HG02798 (cell line): Measurements from ENCODE around the gene DNMBP.
"Not testable (repeated sequence)": the region's sequence is repeated elsewhere in the genome, so short reads cannot be mapped to it uniquely, and the experiment has no call there.

Source experiments
- ATAC-seq: cut with Tn5 transposase; IDR thresholded peaks from one replicate; pipeline ENCODE4 v1.9.1; 2021; ENCODE audit warnings: mild to moderate bottlenecking; ENCODE audit not compliant: unreplicated experiment, poor library complexity

DNMBP gene

GRCh38 chr10:99993701-99994689, 15.8 kb downstream of the DNMBP start:
- ATAC-seq: peak; percentile 76

DNA sequence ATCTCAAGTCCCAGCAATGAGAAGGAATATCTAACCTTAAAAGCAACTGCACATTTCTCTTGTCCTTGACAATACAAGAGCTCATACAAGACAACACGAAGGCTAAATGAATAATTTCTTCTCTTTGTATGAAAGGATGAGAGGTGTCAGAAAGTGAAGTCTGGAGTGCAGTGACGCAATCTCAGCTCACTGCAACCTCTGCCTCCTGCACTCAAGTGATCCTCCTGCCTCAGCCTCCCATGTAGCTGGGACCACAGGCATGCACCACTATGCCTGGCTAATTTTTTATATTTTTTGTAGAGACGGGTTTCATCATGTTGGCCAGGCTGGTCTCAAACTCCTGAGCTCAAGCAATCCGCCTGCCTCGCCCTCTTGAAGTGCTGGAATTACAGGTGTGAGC, 24.1 kb downstream of the DNMBP start:
- not testable (repeated sequence) for ATAC-seq

DNA sequence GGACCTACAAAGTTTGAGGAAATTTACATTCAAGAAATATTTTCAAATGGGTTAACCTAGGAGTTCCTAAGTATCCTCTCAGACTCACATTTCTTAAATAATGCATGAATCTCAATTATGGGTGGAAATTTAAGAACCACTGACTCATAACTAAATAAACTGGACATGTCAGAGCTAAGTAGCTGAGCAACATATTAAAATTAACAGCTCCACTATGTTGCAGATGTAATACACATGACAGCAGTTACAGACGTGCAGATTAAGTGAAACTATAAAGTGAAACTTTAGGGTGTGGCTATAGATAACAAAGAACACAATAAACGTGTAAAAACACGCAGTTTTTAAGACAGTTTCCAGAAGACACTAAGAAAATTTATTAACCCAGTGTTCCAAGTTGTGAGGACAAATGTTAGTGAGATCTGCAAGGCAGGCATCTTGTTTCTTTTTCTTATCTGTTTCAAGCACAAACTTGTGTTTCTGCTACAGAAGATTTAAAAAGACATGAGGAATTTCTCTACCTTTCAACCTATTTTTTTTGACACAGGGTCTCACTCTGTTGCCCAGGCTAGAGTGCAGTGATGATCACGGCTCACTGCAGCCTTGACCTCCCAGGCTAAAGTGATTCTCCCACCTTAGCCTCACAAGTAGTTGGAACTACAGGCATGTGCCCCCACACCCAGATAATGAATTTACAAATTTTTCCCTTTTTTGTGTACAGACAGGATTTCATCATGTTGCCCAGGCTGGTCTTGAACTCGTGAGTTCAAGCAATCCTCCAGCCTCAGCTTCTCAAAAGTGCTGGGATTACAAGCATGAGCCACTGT, 25.3 kb downstream of the DNMBP start:
- no peak for ATAC-seq

DNA sequence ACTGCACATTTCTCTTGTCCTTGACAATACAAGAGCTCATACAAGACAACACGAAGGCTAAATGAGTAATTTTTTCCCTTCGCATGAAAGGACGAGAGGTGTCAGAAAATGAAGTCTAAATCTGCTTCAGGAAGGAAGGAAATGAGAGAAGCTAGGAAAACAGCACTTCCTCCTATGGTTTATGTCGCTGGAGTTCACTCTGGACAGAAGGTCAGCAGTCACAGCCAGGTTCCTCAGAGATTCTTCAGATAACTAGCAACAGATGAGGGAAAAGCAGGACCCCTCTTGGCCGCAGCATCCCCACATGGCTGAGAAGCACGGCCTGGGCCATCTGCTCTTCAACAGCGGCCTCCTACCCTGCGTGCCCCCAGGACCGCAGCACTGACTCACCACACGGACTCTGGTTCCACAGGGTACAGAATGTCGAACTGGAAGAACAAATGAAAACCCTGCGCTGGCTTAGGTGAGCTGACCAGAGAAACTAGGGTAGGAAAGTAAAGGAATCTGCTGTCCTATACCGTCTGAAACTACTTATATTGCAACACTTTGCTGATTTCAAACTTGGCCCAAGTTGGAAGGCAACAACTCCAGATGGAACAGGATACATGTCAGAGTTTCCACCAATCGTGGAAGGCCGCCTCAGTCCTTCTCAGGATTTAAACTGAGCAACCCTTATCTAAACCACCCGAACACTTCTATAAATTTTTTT, 26.3 kb downstream of the DNMBP start:
- ATAC-seq: no peak

DNA sequence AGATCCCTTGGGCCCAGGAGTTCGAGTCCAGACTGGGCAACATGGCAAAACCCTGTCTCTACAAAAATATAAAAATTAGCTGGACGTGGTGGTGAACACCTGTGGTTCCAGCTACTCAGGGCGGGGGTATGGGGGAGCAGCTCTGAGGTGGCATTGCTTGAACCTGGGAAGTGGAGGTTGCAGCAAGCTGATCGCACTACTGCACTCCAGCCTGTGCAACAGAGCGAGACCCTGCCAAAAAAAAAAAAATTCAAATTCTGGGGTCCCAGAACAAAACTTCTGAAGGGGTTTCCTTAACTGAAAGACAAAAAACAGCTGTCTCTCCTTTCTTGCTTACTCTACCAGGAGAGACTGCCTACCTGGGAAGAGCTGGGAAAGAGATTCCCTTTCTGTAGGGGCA, 27.0 kb downstream of the DNMBP start:
- ATAC-seq: no peak

GRCh38 chr10:99981581-99982199, 28.1 kb downstream of the DNMBP start:
- no peak for ATAC-seq

- no peak for ATAC-seq
Measured at GRCh38 chr10:99979066-99979685, 30.6 kb downstream of the DNMBP start.

DNA sequence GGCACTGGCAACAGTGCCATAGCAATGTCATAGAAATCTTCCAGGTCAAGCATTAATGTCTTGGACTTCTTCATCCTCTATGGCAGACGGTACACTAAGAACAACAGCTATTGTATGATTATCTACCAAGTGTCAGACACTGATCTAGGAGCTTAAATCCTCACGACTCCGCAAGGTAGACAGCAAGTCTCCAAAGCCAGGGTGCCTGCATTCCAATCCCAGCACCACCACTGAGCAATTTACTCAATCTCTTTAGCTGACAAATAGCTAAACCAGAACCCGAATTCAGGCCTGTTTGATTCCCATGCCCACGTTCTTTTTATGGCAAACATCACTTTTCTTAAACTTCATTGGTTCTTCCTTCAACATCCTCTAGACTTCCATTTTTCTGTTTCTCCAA, 31.8 kb downstream of the DNMBP start:
- no peak for ATAC-seq

DNA sequence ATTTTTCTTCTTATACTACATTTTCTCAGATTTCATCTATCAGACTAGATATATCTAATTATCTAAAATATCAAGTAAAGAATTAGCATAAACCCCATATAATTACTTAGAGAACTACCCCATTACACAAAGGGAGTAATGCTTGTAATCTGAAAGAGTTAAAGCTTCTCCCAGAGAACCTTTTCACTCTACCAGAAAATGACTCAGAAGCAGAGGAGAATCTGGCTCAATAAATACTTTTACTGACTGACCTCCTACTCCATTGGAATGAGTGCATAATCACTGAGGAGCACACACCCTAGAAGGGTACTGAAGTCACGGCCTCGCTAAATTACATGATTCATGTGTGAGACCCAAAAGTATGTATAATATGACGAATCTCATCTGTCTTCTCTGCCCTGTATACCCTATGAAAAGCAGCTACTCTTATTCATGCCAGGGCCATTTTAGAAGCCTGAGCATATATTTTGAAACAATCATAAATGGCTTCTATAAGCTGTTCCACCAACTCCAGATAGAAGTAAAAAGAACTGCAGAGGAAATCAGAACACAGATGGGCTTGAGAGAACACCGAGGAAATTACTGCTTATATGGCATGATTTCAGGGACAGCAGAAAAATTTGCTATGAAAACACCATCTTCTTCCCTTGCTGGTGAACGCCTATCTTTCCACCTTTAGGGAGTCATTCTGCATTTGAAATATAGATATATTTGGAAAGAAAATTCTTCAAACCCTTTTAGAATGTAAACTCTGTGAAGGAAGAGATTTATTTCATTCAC, 32.7 kb downstream of the DNMBP start:
- ATAC-seq: no peak

DNA sequence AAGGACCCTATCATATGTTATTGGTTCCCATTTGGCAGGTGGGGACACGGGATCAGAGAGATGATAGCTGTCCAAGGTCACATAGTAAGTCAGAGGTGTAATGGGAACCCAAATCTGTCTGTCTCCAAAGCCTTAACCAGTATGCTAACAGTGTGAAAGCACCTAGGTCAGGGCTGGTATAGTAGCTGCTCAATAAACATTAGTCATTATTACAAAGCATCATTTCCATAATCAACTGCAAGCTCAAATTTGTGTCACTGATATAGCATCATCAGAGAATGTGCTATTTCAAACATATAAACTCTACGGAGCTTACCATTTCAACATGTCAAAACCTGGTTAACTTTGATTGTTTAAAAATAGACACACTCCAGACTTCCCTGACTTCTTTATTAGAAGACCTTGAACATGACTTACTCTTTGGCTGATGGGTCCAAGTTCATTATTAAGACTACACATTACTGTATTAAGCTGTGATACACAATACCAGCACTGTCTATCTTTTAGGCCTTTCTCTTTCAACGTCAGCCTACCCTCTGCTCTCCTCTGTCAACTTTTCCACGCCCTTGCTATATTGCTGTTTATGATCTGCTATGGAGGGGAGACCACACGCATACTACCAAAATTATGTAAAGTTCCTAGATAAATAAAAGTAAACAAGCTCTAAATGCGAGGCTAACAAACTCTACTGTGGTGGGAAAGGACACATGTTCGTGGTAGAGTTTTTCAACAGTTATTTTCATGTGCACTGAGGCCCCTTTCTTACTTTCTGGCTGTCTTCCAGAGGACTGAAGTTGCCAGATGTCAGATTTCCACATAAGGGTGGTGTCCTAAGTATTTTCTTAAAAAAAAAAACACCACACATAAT, 33.6 kb downstream of the DNMBP start:
- no peak for ATAC-seq

- ATAC-seq: no peak
Measured at GRCh38 chr10:99975106-99975829, 34.5 kb downstream of the DNMBP start.

- ATAC-seq: no peak
Measured at GRCh38 chr10:99973190-99973589, 36.6 kb downstream of the DNMBP start.

- no peak for ATAC-seq
Measured at GRCh38 chr10:99967961-99968360, 41.8 kb downstream of the DNMBP start.

DNA sequence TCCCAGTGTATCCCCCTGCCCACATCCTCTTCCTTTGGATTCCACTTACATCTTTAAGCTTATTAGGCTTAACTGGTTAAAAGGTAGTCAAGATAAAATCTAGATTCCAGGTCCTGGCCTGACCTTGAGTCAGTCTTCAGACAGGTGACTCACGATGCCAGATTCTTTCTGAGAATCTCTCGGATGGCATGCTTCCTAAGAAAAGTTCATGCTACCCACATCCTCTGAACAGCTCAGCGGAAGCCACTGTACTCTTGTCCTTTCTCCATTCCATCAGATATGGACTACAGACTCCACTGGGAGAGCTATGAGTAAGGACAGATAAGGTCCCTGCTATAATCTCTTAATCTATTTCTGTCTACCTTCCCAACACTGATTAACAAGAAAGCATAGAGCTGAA, 43.4 kb downstream of the DNMBP start:
- ATAC-seq: no peak

- no peak for ATAC-seq
Measured at GRCh38 chr10:99965700-99966099, 44.0 kb downstream of the DNMBP start.

DNA sequence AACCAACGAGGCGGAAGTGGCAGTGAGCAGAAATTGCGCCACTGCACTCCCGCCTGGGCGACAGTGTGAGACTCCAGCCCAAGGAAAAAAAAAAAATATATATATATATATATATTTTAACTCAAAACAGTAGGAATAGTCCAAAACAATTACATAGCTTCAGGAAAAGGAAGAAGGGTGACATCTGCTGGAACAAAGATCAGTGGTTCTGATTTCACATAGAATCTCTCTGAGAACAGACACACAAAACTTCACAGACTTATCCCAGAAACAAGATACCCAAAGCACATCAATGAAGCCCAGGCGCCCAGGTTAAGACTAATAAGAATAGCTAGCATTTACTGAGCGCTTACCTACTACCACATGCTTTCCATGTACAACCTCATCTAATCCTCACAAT, 45.0 kb downstream of the DNMBP start:
- ATAC-seq: no peak

GRCh38 chr10:99963467-99964165, 46.1 kb downstream of the DNMBP start:
- ATAC-seq: not testable (repeated sequence)
